Measurements from ENCODE around the gene FLT4. TPM values are rescaled to one million over a fixed set of nuclear protein-coding genes. Genes with fewer than 3 reads are reported as not detected.

FLT4 gene
- total and polyA plus RNA-seq, 2 of the 13 experiments (the other 11 are each of a cell fraction or from before 2014, with no cell fraction given): not detected

- no peaks in the 10 kb centered on the region for H3K36me3 ChIP-seq (replicated peaks in 1 of 2; ENCODE audit: control insufficient read depth in 1 of 2, insufficient read depth in 2 of 2, low read length in 2 of 2)
- no peaks in the 10 kb centered on the region for H3K4me1 ChIP-seq (ENCODE audit: insufficient read depth, low read length)
- no TSS peak for BruUV-seq (replicated peaks)
- H3K79me2 ChIP-seq (ENCODE audit: insufficient read depth, low read length): no peaks in the 10 kb centered on the region
- WGBS (ENCODE audit: low lambda C conversion rate): 20% methylated on average over 15 of the region's 18 CpGs
- no peak overlapping the region for H3K9ac ChIP-seq (ENCODE audit: insufficient read depth, low read depth, low read length)
- no peaks in the 10 kb centered on the region; the same call in 1 of the 2 replicates for H4K20me1 ChIP-seq (ENCODE audit: insufficient read depth, low read length)
- ChIA-PET CTCF (ENCODE audit: low intra/inter-chr PET ratio, low total read pairs) (no interaction called here), POLR2A (no interaction called here)
- ATAC-seq: no peak
- no peak overlapping the region for H2AFZ ChIP-seq (ENCODE audit: low read length)
- no peak overlapping the region for H3K4me3 ChIP-seq (replicated peaks in 1 of 3; ENCODE audit: insufficient read depth in 1 of 3, low read depth in 2 of 3, low read length in 3 of 3)
- intact Hi-C loops (cut with micrococcal nuclease; ENCODE audit: unreplicated experiment) (no loop called here), in situ Hi-C loops (cut with HindIII; ENCODE audit: extremely low pct_ligation_motif_present, low pct_unique_long_range_greater_than_20kb) (no loop called here)
- H3K27me3 ChIP-seq (ENCODE audit: control insufficient read depth in 1 of 2, insufficient read depth in 2 of 2, low read length in 2 of 2): peaks cover 11 to 63% of the 10 kb centered on the region in 2 experiments
- peak; percentile 18 for DNase-seq (ENCODE audit: low spot score)
- H3K4me2 ChIP-seq (ENCODE audit: low read depth, low read length): peak overlapping the region; percentile 18; the same call in 1 of the 2 replicates
- FAIRE-seq: no peak
- TF ChIP-seq MAFF (IDR thresholded peaks at IDR 0.05; ENCODE audit: low read depth, low read length) (peak; percentile 76), MAFK (conservative IDR thresholded peaks at IDR 0.05 in 1 of 2, IDR thresholded peaks at IDR 0.05 in 1 of 2; ENCODE audit: low read length in 2 of 2) (peak; percentile 61 to 88; a peak in 3 of 4 replicates), TMF1 (CRISPR knock-in tag; IDR thresholded peaks at IDR 0.05; ENCODE audit: low read depth) (no peak), SNAPC5 (CRISPR knock-in tag; IDR thresholded peaks at IDR 0.05; ENCODE audit: borderline replicate concordance) (no peak), ZNF672 (CRISPR knock-in tag; IDR thresholded peaks at IDR 0.05) (no peak), ZFY (CRISPR knock-in tag; IDR thresholded peaks at IDR 0.05) (no peak), FOSL2 (CRISPR knock-in tag; IDR thresholded peaks at IDR 0.05) (peak; percentile 64), SMC3 (IDR thresholded peaks at IDR 0.05; ENCODE audit: low read length) (no peak), ZMAT5 (CRISPR knock-in tag; IDR thresholded peaks at IDR 0.05; ENCODE audit: borderline replicate concordance, low read depth) (no peak)
- no peak overlapping the region for H3K27ac ChIP-seq (ENCODE audit: extremely low read length, insufficient read depth, low read length)
- no peaks in the 10 kb centered on the region for H3K9me3 ChIP-seq (ENCODE audit: low read length)
Measured at GRCh38 chr5:180607861-180608571, 41.4 kb downstream of the FLT4 start.
